ENCODE data around the gene HOXA6.

The HOXA6 gene

DNA sequence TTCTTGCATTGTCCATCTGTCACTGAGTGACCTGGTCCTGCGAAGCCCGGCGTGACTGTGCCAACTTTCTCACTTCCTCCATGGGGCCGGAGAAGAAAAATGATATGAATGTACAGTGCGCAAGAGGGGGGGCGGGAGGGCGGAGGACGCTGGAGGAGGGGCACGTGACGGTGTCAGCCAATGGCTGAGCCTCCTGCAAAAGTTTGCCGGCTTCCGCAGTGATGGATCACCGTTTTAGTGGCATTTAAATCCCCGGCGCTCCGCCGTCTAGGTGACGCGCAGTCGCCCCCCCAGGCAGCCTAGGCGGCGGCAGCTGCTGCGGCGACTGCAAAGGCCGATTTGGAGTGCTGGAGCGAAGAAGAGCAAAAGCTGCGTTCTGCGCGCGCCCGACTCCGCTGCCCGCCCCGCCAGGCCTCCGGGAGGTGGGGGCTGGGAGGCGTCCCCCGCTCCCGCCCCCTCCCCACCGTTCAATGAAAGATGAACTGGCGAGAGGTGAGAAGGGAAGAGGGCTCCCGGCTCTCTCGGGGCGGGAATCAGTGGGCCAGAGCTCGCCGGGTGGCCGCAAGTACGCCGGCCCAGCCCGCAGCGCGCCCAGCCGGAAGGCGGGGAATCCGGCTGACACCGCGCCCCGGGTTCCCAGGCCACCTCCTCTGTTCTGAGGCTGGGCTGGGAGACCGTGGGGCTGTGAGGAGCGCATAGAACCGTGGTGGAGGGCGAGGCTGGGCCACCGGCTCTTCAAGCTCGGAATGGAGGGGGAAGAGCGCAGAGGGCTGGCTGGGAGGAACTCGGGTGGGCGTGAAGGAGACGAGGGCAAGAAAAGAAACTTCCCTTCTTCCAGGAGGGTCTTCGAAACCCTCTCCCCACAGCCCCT is 51.4 kb downstream of the HOXA6 start, which contains the start of gene HOXA1:
Gene HOXA1, minus strand, starts transcription at position 104 of the 871 bp plus-strand sequence. Its CDS starts 88 bp downstream, at position 16.
- DNase-seq, result peak; percentile 65 to 90

All from NCI-H524 (cell line).